ENCODE data around the gene PDK4.

- TF ChIP-seq CTCF (IDR thresholded peaks at IDR 0.05; ENCODE audit: insufficient read depth, low read depth, low read length), result no peak
- TF ChIP-seq EZH2 (IDR thresholded peaks at IDR 0.05; ENCODE audit: insufficient read depth, low read length), result no peak
Observed at GRCh38 chr7:95556777-95557176, 39.5 kb downstream of the PDK4 start.
